ENCODE data around the gene MAP3K15. TPM values are rescaled to one million over a fixed set of nuclear protein-coding genes. Genes with fewer than 3 reads are reported as not detected.

Gene MAP3K15
- total RNA-seq, 1 experiment from 2014 or later: 3.8 TPM

DNA sequence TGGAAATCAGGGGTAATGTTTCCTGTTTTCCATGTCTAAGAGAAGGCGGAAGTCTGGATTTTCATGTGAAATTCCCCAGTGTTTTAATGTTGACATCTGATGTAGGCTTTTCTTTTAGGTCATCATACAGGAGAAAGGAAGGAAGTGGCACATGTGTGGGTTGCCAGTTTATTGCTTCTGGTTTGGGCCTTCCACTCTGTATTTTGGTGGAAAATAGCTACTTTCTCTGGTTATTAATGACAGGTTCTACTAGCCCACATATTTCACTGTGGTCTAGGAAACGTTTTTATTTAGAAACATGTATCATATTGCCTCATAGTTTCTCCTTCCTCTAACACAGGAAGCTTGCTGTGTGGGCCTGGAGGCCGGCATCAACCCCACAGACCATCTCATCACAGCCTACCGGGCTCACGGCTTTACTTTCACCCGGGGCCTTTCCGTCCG lies 164.3 kb downstream of the MAP3K15 start (continued):
- TF ChIP-seq, protein P1, sequence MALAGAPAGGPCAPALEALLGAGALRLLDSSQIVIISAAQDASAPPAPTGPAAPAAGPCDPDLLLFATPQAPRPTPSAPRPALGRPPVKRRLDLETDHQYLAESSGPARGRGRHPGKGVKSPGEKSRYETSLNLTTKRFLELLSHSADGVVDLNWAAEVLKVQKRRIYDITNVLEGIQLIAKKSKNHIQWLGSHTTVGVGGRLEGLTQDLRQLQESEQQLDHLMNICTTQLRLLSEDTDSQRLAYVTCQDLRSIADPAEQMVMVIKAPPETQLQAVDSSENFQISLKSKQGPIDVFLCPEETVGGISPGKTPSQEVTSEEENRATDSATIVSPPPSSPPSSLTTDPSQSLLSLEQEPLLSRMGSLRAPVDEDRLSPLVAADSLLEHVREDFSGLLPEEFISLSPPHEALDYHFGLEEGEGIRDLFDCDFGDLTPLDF (CRISPR knock-in tag; IDR thresholded peaks at IDR 0.05): no peak

DNA sequence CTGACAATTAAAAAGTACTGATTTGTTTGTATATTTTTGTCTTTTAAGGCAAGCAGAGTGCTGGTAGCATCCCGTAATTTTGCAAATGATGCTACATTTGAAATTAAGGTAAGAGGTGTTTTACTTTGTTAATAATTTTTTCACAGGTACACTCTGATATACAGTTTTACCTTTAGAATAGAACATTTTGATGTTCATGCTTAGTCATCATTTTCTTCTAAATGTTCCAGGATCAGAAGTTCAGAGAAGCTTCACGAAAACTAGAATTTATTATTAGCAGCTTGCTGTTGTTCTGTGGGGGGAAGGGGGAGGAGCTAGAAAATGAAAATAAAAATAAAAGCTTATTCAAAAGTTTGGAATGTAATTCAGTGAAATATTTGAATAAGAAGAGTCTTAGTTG lies 166.0 kb downstream of the MAP3K15 start:
- no peak for DNase-seq (ENCODE audit: low spot score)
- TF ChIP-seq, protein P2, sequence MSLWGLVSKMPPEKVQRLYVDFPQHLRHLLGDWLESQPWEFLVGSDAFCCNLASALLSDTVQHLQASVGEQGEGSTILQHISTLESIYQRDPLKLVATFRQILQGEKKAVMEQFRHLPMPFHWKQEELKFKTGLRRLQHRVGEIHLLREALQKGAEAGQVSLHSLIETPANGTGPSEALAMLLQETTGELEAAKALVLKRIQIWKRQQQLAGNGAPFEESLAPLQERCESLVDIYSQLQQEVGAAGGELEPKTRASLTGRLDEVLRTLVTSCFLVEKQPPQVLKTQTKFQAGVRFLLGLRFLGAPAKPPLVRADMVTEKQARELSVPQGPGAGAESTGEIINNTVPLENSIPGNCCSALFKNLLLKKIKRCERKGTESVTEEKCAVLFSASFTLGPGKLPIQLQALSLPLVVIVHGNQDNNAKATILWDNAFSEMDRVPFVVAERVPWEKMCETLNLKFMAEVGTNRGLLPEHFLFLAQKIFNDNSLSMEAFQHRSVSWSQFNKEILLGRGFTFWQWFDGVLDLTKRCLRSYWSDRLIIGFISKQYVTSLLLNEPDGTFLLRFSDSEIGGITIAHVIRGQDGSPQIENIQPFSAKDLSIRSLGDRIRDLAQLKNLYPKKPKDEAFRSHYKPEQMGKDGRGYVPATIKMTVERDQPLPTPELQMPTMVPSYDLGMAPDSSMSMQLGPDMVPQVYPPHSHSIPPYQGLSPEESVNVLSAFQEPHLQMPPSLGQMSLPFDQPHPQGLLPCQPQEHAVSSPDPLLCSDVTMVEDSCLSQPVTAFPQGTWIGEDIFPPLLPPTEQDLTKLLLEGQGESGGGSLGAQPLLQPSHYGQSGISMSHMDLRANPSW (CRISPR knock-in tag; conservative IDR thresholded peaks at IDR 0.05; ENCODE audit: low read depth): no peak
- TF ChIP-seq, protein P3, sequence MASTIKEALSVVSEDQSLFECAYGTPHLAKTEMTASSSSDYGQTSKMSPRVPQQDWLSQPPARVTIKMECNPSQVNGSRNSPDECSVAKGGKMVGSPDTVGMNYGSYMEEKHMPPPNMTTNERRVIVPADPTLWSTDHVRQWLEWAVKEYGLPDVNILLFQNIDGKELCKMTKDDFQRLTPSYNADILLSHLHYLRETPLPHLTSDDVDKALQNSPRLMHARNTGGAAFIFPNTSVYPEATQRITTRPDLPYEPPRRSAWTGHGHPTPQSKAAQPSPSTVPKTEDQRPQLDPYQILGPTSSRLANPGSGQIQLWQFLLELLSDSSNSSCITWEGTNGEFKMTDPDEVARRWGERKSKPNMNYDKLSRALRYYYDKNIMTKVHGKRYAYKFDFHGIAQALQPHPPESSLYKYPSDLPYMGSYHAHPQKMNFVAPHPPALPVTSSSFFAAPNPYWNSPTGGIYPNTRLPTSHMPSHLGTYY (CRISPR knock-in tag; IDR thresholded peaks at IDR 0.05): no peak
- TF ChIP-seq, protein P4, sequence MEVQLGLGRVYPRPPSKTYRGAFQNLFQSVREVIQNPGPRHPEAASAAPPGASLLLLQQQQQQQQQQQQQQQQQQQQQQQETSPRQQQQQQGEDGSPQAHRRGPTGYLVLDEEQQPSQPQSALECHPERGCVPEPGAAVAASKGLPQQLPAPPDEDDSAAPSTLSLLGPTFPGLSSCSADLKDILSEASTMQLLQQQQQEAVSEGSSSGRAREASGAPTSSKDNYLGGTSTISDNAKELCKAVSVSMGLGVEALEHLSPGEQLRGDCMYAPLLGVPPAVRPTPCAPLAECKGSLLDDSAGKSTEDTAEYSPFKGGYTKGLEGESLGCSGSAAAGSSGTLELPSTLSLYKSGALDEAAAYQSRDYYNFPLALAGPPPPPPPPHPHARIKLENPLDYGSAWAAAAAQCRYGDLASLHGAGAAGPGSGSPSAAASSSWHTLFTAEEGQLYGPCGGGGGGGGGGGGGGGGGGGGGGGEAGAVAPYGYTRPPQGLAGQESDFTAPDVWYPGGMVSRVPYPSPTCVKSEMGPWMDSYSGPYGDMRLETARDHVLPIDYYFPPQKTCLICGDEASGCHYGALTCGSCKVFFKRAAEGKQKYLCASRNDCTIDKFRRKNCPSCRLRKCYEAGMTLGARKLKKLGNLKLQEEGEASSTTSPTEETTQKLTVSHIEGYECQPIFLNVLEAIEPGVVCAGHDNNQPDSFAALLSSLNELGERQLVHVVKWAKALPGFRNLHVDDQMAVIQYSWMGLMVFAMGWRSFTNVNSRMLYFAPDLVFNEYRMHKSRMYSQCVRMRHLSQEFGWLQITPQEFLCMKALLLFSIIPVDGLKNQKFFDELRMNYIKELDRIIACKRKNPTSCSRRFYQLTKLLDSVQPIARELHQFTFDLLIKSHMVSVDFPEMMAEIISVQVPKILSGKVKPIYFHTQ (CRISPR knock-in tag; IDR thresholded peaks at IDR 0.05): no peak
- TF ChIP-seq SMAD4 (CRISPR knock-in tag; IDR thresholded peaks at IDR 0.05): no peak
- TF ChIP-seq, protein P5, sequence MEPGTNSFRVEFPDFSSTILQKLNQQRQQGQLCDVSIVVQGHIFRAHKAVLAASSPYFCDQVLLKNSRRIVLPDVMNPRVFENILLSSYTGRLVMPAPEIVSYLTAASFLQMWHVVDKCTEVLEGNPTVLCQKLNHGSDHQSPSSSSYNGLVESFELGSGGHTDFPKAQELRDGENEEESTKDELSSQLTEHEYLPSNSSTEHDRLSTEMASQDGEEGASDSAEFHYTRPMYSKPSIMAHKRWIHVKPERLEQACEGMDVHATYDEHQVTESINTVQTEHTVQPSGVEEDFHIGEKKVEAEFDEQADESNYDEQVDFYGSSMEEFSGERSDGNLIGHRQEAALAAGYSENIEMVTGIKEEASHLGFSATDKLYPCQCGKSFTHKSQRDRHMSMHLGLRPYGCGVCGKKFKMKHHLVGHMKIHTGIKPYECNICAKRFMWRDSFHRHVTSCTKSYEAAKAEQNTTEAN (CRISPR knock-in tag; IDR thresholded peaks at IDR 0.05): no peak
- no peak for TF ChIP-seq SOX15 (CRISPR knock-in tag; IDR thresholded peaks at IDR 0.05)
- ChIA-PET CTCF (no interaction called here), POLR2A (no interaction called here)
- no peak overlapping the region for H3K27ac Mint-ChIP-seq
- no peaks in the 10 kb centered on the region for H3K4me1 Mint-ChIP-seq
- no peak overlapping the region for H3K4me3 Mint-ChIP-seq
- peaks cover 32% of the 10 kb centered on the region for H3K36me3 Mint-ChIP-seq
- no peaks in the 10 kb centered on the region for H3K9me3 Mint-ChIP-seq
- H3K27me3 Mint-ChIP-seq (ENCODE audit: low read depth): no peaks in the 10 kb centered on the region
- ATAC-seq: no peak

DNA sequence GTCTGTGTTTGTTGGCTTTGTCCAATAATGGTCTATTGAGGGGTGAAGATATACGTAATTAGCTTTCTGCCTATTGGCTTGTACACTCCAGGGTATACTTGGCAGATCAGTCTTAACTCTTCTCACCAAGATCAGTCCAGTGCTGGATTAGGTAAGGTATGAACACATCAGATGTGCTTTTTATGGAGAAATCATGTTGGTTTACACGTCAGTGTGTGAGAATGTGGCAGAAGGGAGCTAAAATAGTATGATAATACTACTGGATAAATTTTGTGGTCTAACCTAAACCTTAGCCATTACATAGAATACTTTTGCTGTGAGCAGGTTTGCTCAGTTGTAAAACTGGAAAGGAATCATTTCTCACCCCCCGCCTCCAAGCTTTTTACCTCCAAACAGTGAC lies 167.4 kb downstream of the MAP3K15 start:
- CTCF ChIA-PET: no interaction called here
- Mint-ChIP-seq H3K9me3 (no peaks in the 10 kb centered on the region), H3K27ac (no peak overlapping the region), H3K27me3 (ENCODE audit: low read depth) (no peaks in the 10 kb centered on the region), H3K4me1 (peaks cover 4% of the 10 kb centered on the region), H3K4me3 (no peak overlapping the region), H3K36me3 (peaks cover 24% of the 10 kb centered on the region)
- TF ChIP-seq, protein P6, sequence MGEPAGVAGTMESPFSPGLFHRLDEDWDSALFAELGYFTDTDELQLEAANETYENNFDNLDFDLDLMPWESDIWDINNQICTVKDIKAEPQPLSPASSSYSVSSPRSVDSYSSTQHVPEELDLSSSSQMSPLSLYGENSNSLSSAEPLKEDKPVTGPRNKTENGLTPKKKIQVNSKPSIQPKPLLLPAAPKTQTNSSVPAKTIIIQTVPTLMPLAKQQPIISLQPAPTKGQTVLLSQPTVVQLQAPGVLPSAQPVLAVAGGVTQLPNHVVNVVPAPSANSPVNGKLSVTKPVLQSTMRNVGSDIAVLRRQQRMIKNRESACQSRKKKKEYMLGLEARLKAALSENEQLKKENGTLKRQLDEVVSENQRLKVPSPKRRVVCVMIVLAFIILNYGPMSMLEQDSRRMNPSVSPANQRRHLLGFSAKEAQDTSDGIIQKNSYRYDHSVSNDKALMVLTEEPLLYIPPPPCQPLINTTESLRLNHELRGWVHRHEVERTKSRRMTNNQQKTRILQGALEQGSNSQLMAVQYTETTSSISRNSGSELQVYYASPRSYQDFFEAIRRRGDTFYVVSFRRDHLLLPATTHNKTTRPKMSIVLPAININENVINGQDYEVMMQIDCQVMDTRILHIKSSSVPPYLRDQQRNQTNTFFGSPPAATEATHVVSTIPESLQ (CRISPR knock-in tag; IDR thresholded peaks at IDR 0.05): no peak
- TF ChIP-seq FOXP1 (CRISPR knock-in tag; IDR thresholded peaks at IDR 0.05; ENCODE audit: borderline replicate concordance): no peak
- TF ChIP-seq PRRX2 (CRISPR knock-in tag; IDR thresholded peaks at IDR 0.05): no peak
- TF ChIP-seq, protein P7, sequence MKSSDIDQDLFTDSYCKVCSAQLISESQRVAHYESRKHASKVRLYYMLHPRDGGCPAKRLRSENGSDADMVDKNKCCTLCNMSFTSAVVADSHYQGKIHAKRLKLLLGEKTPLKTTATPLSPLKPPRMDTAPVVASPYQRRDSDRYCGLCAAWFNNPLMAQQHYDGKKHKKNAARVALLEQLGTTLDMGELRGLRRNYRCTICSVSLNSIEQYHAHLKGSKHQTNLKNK (CRISPR knock-in tag; IDR thresholded peaks at IDR 0.05): no peak
- no peak for TF ChIP-seq ZNF138 (CRISPR knock-in tag; conservative IDR thresholded peaks at IDR 0.05)
- no peak for TF ChIP-seq ZBTB21 (CRISPR knock-in tag; IDR thresholded peaks at IDR 0.05; ENCODE audit: borderline replicate concordance)
- TF ChIP-seq GRHL2 (CRISPR knock-in tag; IDR thresholded peaks at IDR 0.05; ENCODE audit: insufficient replicate concordance, severe bottlenecking): no peak
- ATAC-seq: no peak
- POLR2A ChIA-PET: no interaction called here
- no peak for DNase-seq (ENCODE audit: low spot score)

Data from WTC11 (cell line).